Measurements from ENCODE around the gene MLLT10.
A peak's percentile ranks its signal among the peaks of the same experiment; 100 is the strongest.
"Not testable (repeated sequence)": the region's sequence is repeated elsewhere in the genome, so short reads cannot be mapped to it uniquely, and the experiment has no call there.

The MLLT10 gene

DNA sequence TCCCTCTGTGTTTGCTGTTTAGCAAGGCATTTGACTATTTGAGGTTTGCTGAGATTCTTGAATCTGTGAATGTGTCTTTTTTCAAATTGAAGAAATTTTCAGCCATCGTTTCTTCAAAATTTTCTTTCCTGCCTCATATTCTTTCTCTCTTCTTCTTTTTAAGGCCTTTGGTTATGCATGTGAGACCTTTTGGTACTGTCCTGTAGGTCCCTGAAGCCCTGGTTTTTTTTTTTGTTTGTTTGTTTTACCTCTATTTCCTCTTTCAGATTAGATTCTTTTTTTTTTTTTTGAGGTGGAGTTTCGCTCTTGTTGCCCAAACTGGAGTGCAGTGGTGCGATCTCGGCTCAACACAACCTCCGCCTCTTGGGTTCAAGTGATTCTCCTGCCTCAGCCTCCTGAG, 45.3 kb downstream of the MLLT10 start:
- DNase-seq (ENCODE audit: low spot score): no peak

DNA sequence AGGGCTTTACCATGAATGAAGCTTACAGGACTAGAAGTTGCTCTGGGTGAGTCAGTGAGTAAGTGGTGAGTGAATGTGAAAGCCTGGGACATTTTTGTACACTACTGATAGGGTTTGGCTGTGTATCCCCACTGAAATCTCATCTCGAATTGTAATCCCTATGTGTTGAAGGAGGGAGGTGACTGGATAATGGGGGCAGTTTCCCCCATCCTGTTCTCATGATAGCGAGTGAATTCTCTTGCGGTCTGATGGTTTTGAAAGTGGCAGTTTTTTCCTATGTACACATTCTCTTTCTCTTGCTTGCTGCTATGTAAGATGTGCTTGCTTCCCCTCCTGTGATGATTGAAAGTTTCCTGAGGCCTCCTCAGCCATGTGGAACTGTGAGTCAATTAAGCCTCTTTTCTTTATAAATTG, 47.4 kb downstream of the MLLT10 start:
- not testable (repeated sequence) for DNase-seq (ENCODE audit: low spot score)

DNA sequence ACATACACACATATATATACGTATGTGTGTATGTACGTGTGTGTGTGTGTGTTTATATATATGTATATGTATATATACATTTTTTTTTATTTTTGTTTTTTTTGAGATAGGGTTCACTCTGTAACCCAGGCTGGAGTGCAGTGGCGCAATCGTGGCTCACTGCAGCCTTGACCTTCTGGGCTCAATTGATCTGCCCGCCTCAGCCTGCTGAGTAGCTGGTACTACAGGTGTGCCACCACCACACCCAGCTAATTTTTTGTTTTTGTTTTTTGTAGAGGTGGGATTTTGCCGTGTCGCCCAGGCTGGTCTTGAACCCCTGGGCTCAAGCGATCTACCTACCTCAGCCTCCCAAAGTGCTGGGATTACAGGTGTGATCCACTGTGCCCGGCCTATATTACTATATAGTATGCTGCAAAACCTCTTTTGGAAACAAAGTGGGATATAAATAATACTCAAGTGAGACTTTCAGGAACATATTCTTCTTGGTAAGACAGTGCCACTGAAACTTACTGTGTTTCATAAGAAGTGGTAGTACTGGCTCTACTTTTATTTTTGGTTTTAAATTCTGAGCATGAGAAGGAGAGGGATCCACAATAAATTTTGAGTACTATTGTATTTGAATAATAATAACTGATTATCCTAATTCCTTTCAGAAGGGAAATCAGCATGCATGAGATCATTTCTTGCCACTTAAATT, 51.0 kb downstream of the MLLT10 start:
- DNase-seq (ENCODE audit: low spot score): no peak

DNA sequence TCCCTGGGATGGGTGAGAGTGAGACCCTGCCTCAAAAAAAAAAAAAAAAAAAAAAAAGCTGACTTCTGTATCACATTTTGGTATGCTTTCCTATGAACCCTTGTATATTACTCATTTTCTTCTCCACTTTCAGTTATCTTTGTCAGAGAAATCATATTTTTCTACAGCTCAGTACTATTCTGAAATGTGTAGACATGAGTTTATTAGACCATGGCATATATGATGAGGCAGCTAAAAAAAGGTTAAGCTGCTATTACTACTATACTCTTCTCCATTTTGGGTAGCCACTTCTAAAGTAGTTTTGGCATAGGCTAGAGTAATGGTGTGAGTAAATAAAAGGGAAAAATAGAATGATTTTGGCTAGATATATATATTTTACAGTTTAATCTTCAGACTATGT, 53.4 kb downstream of the MLLT10 start:
- DNase-seq (ENCODE audit: low spot score): no peak

DNA sequence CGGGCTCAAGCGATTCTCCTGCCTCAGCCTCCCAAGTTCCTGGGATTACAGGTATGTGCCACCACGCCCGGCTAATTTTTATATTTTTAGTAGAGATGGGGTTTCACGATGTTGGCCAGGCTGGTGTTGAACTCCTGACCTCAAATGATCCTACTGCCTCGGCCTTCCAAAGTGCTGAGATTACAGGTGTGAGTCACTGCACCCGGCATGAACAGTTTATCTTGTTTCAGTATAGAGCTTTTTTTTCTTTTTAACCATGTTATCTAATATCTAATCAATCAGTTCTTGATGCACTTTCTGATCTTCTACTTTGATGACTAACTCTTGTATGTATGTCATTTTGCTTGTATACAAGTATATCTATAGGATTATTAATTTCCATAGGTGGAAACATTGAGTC, 54.1 kb downstream of the MLLT10 start:
- not testable (repeated sequence) for DNase-seq (ENCODE audit: low spot score)

DNA sequence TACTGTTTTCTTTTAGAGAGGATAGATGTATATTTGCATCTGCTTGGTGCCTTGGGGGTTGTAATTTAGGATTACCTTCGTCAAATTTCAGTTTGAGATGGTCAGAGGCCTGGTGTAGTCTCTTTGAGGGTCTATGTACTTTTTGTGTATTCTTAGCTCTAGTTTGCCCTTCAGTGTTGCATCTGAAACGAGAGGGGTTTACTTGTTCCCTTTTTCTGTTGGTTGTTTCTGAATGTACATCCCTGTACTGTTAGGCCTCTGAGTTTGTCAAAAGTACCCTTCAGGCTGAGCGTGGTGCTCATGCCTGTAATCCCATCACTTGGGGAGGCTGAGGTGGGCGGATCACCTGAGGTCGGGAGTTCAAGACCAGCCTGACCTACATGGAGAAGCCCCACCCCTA, 60.0 kb downstream of the MLLT10 start:
- DNase-seq (ENCODE audit: low spot score): no peak

DNA sequence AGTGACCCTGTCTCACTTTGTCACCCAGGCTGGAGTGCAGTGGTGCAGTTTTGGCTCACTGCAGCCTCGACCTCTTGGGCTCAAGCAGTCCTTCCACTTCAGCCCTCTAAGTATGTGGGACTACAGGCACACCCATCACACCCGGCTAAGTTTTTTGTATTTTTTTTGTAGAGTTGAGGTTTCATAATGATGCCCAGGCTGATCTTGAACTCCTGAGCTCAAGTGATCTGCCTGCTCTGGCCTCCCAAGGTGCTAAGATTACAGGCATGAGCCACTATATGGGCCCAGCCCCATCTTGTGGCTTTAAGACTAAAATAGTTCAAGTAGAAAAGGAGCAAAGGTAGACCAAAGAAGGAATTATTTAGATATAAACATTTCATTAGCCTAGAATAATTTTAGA, 65.5 kb downstream of the MLLT10 start:
- DNase-seq (ENCODE audit: low spot score): no peak

DNA sequence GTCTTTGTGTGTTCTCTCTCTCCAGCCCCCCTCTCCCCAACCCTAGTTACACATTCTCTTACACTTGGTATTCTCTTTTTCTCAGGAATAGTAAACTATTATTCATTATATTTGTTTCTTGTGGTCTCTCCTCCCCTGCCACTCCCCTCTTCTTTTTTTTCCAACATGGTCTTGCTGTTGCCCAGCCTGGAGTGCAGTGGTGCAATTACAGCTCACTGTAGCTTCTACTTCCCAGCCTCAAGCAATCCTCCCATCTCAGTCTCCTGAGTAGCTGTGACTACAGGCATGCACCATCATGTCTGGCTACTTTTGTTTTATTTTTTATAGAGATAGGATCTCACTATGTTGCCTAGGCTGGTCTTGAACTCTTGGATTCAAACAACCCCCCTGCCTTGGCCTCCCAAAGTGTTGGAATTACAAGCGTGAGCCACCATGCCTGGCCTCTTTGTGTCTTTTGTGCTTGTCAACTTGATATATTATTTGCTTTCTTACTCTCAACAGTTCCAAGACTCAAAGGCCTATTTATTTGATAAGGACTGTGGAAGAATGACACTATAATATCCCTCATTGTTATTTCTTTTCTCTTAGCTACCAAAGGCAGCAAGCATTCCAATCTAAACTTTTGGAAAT, 66.9 kb downstream of the MLLT10 start:
- no peak for DNase-seq (ENCODE audit: low spot score)

DNA sequence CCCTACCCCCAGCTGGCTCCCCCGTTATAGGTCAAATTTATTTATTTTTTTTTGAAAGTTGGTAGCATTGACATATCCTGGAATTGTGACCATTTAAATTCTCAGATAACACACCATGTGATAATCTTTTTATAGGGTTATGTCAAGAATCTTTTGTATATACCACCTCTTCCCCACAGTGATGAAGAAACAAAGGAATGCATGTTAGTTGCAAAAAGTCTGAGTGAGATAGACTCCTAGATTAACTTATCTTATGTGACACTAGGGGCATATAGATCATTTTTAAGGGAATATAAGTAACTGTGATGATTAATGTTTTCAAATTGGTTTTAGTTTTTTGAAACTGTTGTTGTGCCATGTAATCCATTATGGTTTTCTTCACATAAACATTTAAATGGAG, 68.3 kb downstream of the MLLT10 start:
- DNase-seq (ENCODE audit: low spot score): no peak

DNA sequence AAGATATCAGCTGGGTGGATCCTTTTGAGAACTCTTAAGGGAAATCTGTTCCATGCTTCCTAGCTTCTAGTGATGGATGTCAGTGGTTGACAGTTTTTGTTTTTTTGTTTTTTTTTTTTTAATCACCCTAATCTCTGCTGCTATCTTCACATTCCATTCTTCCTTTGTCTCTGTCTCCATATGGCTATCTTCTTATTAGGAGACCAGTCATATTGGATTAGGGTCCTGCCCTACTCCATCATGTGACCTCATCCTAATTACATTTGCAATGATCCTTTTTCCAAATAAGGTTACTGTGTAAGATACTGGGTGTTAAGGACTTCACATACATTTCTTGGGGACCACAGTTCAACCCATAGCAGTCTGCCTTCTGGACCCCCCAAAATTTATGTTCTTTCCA, 69.7 kb downstream of the MLLT10 start:
- DNase-seq (ENCODE audit: low spot score): peak; percentile 86

DNA sequence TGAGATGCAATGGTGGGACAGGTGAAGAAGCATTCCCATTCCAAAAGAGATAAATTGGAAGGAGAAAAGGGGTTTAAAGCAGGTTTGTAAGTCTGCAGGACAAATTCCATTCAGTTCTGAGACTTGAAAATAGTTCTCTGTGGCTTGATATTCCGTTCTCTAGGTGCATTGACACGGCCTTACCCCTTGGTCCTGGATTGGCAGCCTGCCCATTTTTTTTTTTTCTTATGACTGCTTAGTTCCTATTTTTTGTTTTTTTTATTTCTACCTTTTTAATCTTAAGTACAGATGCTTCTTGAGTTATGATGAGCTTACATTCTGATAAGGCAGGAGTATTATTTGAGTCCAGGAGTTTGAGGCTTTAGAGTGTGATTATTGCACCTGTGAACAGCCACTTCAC, 70.6 kb downstream of the MLLT10 start:
- DNase-seq (ENCODE audit: low spot score): no peak

DNA sequence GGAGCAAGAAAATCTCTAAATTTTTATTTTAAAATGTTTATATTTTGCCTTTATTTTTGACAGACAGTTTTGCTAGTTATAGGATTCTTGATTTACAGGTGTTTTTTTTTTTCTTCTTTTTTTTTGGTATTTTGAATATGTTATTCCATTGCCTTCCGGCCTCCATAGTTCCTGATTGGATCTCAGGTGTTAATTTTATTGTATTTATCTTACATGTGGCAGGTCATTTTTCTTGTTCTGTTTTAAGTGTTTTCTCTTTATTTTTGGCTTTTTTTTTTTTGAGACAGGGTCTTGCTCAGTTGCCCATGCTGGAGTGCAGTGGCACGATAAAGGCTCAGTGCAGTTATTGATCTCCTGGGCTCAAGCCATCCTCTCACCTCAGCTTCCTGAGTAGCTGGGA, 73.9 kb downstream of the MLLT10 start:
- DNase-seq (ENCODE audit: low spot score): no peak

DNA sequence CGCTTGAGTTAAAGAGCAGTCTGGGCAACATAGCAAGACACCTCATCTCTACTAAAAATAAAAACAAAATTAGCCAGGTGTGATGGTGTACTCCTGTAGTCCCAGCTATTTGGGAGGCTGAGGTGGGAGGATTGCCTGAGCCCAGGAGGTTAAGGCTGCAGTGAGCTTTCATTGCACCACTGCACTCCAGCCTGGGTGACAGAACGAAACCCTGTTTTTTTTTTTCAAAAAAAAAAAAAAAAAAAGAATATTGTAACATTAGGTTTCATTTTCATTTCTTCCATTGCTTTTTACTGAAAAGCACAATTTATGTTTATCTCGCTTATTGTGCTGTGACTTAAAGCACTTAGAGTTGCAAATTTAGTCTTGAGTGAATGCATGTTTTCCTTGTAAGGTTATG, 80.0 kb downstream of the MLLT10 start:
- DNase-seq (ENCODE audit: low spot score): no peak

DNA sequence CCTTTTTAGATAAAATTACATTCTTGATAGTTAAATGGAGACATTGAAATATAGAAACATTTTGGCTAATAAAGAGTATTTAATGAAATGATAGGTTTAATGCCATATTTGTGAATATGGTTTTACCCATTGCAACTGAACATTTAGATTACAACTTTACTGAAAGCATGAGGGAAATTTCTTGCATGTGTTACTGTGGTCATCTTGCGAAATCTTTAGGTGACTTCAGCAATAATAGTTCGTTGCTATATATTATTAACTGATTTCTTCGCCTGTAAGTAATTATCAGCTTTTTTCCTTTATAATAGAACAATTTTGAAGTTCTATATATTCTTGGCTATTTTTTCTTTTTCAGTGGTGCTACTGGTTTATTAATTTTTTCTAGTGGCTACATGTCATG, 83.2 kb downstream of the MLLT10 start:
- no peak for DNase-seq (ENCODE audit: low spot score)

DNA sequence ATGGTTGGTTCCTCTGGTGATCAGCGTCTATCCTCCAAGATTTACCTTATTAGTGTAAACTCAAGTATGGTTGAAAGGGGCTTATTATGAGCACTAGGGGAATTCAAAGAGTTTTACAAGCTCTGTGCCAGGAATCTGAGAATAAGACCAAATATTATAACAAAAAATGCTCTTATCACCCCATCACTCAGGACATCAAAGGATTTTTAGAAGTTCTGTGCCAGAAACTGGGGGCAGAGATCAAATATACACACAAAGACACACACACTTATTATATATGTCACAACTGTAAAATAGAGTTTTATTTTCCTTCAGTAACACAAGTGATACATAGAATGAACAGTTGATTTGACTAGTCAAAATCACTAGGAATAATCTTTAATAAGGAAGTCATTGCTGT, 89.3 kb downstream of the MLLT10 start:
- no peak for DNase-seq (ENCODE audit: low spot score)

DNA sequence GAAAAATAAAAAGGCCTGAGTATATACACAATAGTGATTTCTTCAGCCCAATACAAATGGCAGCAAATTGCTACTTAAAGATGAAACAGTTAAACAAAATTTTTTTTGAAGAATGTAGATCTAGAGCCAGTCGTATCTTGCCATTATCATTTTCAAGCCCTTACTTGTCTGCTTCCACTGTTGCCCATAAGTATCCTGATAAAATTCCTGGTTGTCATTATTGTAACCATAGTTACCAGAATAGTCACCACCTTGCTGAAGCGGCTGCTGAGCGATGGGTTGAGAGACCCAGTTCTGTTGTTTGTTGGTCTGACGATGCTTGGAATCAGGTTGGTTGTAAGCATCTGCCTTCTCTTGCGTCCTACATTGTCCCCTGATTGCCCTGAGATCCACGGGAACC, 90.4 kb downstream of the MLLT10 start:
- not testable (repeated sequence) for DNase-seq (ENCODE audit: low spot score)

DNA sequence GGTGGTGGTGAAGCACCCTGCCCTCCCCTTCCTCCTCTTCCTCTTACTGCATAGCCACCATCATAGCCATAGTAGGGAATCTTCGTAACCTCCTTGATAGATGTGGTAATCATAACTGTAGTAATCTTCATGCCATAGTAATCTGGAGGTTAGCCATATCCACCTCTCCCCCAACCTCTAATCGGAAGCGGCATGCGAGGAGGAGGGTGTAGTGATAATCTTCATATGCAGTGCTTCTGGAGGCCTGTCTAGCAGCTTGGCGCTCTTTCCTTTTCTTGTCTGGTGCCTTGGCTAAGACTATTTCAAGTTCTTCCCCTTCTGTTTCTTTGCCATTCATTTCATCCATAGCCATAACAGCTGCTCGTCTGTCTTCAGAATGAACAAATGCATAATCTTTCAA, 90.9 kb downstream of the MLLT10 start:
- no peak for DNase-seq (ENCODE audit: low spot score)

DNA sequence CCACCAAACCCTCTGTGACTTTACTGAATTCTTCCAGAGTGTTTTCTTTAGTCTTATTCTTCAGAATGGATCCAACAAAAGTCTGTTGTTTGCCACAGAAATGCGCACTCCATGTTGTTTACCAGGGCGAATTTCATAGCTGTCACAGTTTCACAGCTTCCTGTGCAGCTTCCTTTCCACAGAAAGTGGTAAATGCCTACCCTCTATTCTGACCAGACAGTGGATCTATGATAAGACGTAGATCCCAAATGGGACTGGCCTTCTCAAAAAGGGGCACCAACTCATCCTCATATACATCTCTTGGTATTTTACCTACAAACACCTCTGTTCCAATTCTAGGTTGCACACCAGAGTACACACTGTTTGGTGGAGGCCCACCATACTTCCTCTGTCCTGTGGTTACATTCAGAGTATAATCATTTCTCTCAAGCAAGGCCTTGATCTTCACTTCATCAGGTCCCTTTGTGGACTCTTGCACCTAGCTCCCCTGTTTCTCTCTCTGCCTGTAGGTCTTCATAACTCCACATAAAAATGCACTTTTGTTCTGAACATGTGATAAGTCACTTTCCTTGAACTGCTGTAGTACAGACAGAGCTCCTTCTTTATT, 91.7 kb downstream of the MLLT10 start:
- no peak for DNase-seq (ENCODE audit: low spot score)

DNA sequence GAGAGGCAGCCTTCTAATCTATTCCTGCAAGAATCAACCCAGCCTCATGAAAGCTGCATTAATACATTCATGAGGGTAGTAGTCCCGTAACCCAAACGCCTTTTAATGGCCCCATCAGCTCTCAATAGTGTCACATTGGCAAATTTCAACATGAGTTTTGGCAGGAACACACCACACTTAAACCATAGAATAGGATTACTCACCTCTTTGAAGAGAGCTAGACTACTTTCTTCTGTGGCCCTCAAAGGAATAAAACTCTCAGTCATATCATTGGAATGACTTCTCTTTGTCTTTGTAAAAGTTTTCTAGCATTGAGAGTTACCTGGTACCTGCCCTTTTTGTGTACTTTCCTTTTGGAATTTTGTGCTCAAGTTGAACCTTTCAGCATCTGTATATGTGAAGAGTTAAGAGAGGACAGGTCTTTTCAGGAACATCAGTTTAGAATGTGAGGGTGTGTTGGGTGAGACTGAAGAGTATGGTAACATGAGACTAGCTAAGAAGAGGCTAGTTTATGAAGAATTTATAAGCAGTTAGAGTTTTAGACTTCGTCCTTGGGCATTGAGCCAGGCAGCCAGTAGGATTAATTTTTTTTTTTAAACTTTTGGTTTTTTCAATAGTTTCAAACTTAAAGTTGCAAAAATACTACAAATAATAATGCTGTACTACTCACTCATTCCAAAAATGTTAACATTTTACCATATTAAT, 92.6 kb downstream of the MLLT10 start:
- no peak for DNase-seq (ENCODE audit: low spot score)

DNA sequence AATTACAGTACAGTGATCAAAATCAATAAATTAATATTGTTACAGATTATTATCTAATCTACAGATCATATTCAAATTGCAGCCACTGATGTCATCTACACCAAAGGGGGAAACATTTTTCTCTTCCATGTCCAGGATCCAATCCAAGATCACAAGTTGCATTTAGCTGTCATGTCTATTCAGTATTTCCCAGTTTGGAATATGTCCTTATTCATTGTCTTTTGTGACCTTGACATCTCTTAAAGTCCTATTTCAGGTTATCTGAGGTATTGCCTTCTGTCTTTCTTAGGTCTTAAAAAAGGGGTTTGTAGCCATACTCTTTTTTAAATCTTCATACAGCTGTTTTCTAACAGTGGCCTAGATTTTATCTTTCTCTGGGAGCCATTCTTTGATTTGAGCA, 93.3 kb downstream of the MLLT10 start:
- DNase-seq (ENCODE audit: low spot score): no peak

DNA sequence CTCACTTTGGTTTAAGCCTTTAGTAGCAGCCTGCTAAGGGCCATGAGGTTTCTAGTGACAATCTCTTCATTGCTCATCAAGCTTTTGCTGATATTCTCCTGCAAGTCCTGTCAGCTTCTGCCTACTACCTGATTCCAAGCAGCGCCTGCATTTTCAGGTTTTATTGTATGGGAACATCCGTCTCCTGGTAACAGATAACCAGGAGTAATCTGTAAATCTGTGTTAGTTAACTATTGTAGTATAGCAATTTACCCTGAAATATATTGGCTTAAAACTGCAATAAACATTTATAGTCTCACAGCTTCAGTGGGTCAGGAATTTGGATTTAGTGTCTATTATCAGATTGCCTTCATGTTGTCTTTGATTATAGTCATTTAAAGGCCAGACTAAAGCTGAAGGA, 94.0 kb downstream of the MLLT10 start:
- no peak for DNase-seq (ENCODE audit: low spot score)

DNA sequence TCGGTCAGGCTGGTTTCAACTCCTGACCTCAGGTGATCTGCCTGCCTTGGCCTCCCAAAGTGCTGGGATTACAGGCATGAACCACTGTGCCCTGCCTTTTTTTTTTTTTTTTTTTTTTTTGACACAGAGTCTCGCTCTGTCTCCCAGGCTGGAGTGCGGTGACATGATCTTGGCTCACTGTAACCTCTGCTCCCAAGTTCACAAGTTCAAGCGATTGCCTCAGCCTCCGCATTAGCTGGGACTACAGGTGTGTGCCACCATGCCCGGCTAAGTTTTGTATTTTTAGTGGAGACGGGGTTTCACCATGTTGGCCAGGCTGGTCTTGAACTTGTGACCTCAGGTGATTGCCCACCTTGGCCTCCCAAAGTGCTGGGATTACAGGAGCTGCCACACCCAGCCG, 94.6 kb downstream of the MLLT10 start:
- not testable (repeated sequence) for DNase-seq (ENCODE audit: low spot score)
